ENCODE data around the gene NKAIN1.

DNA sequence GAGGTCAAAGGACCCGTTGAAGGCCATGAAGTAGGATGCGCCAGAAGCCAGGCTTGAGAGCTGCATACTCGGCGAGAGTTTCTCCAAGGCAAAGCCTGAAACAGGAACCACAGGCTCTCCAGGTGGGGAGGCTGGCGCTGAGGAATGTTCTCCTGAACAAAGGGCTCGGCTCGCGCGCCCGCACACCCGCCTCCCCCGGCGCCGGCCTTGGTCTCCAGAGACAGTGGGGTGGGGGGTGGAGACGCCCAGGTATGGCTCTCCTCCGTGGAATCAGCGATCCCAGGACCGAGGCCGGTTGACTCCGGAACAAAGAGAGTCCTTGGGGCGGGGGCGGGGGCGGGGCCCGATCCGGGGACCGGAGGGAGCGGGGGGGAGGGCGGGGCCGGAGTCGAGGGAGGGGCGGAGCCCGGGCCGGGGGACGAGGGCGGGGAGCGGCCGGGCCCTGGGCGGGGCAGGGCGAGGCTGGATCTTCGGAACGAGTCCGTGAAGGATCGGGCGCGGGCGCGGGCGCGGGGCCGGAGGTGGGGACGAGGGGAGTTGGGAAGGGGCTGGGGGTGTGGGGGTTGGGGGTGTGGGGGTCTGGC lies 85.0 kb downstream of the NKAIN1 start:
- TF ChIP-seq EP300 (IDR thresholded peaks at IDR 0.05): no peak
- TF ChIP-seq, protein P1, sequence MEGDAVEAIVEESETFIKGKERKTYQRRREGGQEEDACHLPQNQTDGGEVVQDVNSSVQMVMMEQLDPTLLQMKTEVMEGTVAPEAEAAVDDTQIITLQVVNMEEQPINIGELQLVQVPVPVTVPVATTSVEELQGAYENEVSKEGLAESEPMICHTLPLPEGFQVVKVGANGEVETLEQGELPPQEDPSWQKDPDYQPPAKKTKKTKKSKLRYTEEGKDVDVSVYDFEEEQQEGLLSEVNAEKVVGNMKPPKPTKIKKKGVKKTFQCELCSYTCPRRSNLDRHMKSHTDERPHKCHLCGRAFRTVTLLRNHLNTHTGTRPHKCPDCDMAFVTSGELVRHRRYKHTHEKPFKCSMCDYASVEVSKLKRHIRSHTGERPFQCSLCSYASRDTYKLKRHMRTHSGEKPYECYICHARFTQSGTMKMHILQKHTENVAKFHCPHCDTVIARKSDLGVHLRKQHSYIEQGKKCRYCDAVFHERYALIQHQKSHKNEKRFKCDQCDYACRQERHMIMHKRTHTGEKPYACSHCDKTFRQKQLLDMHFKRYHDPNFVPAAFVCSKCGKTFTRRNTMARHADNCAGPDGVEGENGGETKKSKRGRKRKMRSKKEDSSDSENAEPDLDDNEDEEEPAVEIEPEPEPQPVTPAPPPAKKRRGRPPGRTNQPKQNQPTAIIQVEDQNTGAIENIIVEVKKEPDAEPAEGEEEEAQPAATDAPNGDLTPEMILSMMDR (IDR thresholded peaks at IDR 0.05): no peak
